Osteocyte (in vitro differentiated cells): ENCODE data around the gene FRMD4B. TPM values are rescaled to one million over a fixed set of nuclear protein-coding genes. Genes with fewer than 3 reads are reported as not detected.

ENCODE experiments used
- DNase-seq: peaks from one replicate; pipeline ENCODE4 v3.0.0; 2021; ENCODE audit warnings: mixed read lengths; ENCODE audit not compliant: unreplicated experiment; ENCODE audit errors: extremely low spot score
- H3K27ac Mint-ChIP-seq: one replicate; pipeline ENCODE4 v1.8.0; 2021; ENCODE audit warnings: mild to moderate bottlenecking, mixed read lengths; ENCODE audit not compliant: unreplicated experiment
- H3K27me3 Mint-ChIP-seq: one replicate; pipeline ENCODE4 v1.8.0; 2021; ENCODE audit warnings: mixed read lengths; ENCODE audit not compliant: unreplicated experiment
- H3K36me3 Mint-ChIP-seq: one replicate; pipeline ENCODE4 v1.8.0; 2021; ENCODE audit warnings: mixed read lengths; ENCODE audit not compliant: unreplicated experiment
- H3K4me1 Mint-ChIP-seq: one replicate; pipeline ENCODE4 v1.8.0; 2021; ENCODE audit warnings: mixed read lengths; ENCODE audit not compliant: unreplicated experiment
- H3K4me3 Mint-ChIP-seq: one replicate; pipeline ENCODE4 v1.8.0; 2021; ENCODE audit warnings: mild to moderate bottlenecking, moderate library complexity, mixed read lengths; ENCODE audit not compliant: unreplicated experiment
- H3K9me3 Mint-ChIP-seq: one replicate; pipeline ENCODE4 v1.8.0; 2021; ENCODE audit warnings: mixed read lengths; ENCODE audit not compliant: unreplicated experiment
- total RNA-seq: library from RNA; stranded (reverse); gene quantifications from 2 replicates; pipeline ENCODE4 v1.2.1, GENCODE V29; 2021
- TF ChIP-seq, protein P1 (sequence below): fragments of 200-600 bp; sonication (generic); IDR thresholded peaks from 2 replicates; pipeline ENCODE4 v1.5.0; 2021; ENCODE audit warnings: antibody characterized with exemption, mild to moderate bottlenecking, moderate library complexity

FRMD4B gene
- total RNA-seq, 1 donor from 2014 or later: 1.3 TPM

- Mint-ChIP-seq H3K36me3 (no peaks in the 10 kb centered on the region), H3K9me3 (no peaks in the 10 kb centered on the region), H3K27me3 (peaks cover 8% of the 10 kb centered on the region), H3K4me1 (no peaks in the 10 kb centered on the region), H3K27ac (no peak overlapping the region), H3K4me3 (no peak overlapping the region)
- DNase-seq: no peak
- TF ChIP-seq, protein P1, sequence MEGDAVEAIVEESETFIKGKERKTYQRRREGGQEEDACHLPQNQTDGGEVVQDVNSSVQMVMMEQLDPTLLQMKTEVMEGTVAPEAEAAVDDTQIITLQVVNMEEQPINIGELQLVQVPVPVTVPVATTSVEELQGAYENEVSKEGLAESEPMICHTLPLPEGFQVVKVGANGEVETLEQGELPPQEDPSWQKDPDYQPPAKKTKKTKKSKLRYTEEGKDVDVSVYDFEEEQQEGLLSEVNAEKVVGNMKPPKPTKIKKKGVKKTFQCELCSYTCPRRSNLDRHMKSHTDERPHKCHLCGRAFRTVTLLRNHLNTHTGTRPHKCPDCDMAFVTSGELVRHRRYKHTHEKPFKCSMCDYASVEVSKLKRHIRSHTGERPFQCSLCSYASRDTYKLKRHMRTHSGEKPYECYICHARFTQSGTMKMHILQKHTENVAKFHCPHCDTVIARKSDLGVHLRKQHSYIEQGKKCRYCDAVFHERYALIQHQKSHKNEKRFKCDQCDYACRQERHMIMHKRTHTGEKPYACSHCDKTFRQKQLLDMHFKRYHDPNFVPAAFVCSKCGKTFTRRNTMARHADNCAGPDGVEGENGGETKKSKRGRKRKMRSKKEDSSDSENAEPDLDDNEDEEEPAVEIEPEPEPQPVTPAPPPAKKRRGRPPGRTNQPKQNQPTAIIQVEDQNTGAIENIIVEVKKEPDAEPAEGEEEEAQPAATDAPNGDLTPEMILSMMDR: no peak
These were observed 125.6 kb downstream of the FRMD4B start for GRCh38 chr3:69260216-69260787.

DNA sequence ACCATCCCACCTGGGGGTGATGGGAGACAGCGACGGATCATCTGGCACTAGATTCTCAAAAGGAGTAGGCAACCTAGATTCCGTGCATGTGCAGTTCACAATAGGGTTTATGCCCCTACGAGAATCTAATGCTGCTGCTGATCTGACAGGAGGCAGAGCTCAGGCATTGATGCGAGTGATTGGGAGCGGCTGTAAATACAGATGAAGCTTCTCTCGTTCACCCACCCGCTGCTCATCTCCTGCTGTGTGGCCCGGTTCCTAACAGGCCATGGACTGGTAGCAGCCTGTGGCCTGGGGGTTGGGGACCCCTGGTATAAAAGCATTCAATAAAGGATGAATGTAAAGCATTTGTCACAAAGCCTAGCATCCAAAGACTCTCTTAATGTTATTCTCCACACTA lies 126.8 kb downstream of the FRMD4B start:
- H3K9me3 Mint-ChIP-seq: no peaks in the 10 kb centered on the region
- no peak overlapping the region for H3K4me3 Mint-ChIP-seq
- DNase-seq: no peak
- no peak overlapping the region for H3K27ac Mint-ChIP-seq
- peaks cover 16% of the 10 kb centered on the region for H3K27me3 Mint-ChIP-seq
- TF ChIP-seq, protein P1: no peak
- H3K36me3 Mint-ChIP-seq: no peaks in the 10 kb centered on the region
- H3K4me1 Mint-ChIP-seq: no peaks in the 10 kb centered on the region

GRCh38 chr3:69255928-69256327 lies 130.0 kb downstream of the FRMD4B start:
- DNase-seq: no peak
- no peak overlapping the region for H3K27ac Mint-ChIP-seq
- H3K4me1 Mint-ChIP-seq: no peaks in the 10 kb centered on the region
- H3K36me3 Mint-ChIP-seq: no peaks in the 10 kb centered on the region
- H3K9me3 Mint-ChIP-seq: no peaks in the 10 kb centered on the region
- H3K4me3 Mint-ChIP-seq: no peak overlapping the region
- TF ChIP-seq, protein P1: no peak
- peaks cover 23% of the 10 kb centered on the region for H3K27me3 Mint-ChIP-seq

GRCh38 chr3:69254351-69254750 lies 131.5 kb downstream of the FRMD4B start:
- H3K27ac Mint-ChIP-seq: no peak overlapping the region
- H3K27me3 Mint-ChIP-seq: peaks cover 23% of the 10 kb centered on the region
- no peaks in the 10 kb centered on the region for H3K36me3 Mint-ChIP-seq
- no peak overlapping the region for H3K4me3 Mint-ChIP-seq
- DNase-seq: no peak
- no peaks in the 10 kb centered on the region for H3K9me3 Mint-ChIP-seq
- H3K4me1 Mint-ChIP-seq: no peaks in the 10 kb centered on the region
- TF ChIP-seq, protein P1: no peak

DNA sequence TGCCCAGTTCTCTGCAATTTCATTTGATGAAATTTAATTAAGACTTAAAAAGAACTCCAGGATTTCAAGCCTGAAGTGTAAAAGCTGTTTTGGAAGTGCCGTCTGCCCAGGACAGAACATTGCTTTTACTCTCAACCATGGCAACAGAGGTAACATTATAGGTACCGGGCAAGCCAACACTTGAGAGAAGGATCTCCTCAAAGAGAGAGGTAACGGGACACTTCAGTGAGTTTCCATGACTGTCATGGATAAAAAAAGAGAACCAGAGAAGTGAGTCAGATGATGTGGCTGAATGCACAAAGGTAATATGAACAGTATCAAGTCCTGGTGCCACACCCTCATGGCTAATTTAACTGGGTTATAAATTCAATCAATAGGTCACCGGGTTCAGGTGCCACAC lies 133.3 kb downstream of the FRMD4B start:
- DNase-seq: no peak
- H3K27me3 Mint-ChIP-seq: peaks cover 34% of the 10 kb centered on the region
- TF ChIP-seq, protein P1: no peak
- H3K4me1 Mint-ChIP-seq: no peaks in the 10 kb centered on the region
- H3K4me3 Mint-ChIP-seq: no peak overlapping the region
- no peaks in the 10 kb centered on the region for H3K9me3 Mint-ChIP-seq
- H3K36me3 Mint-ChIP-seq: no peaks in the 10 kb centered on the region
- H3K27ac Mint-ChIP-seq: no peak overlapping the region
